Measurements from ENCODE around the gene ATP5F1B. TPM values are rescaled to one million over a fixed set of nuclear protein-coding genes. Genes with fewer than 3 reads are reported as not detected.

The ATP5F1B gene
- total and polyA plus RNA-seq, 9 of the 15 experiments (the other 6 are each of a cell fraction or from before 2014, with no cell fraction given): 908 to 3,125 (median 1,482) TPM

GRCh38 chr12:56688129-56688845 lies 42.5 kb upstream of the ATP5F1B start, which contains the start of gene PTGES3 (continued):
- TF ChIP-seq E2F3 (CRISPR knock-in tag; IDR thresholded peaks at IDR 0.05) (peak; percentile 56; the same call in 1 of the 2 replicates), SAP30 (IDR thresholded peaks at IDR 0.05; ENCODE audit: borderline replicate concordance, insufficient read depth, low read depth, low read length, poor library complexity, severe bottlenecking) (peak; percentile 71), GTF2F1 (IDR thresholded peaks at IDR 0.05; ENCODE audit: low read depth, low read length) (no peak), ZNF830 (CRISPR knock-in tag; IDR thresholded peaks at IDR 0.05) (no peak), NFE2L1 (tag; IDR thresholded peaks at IDR 0.05; ENCODE audit: borderline replicate concordance, low read depth) (no peak; the same call in 1 of the 2 replicates), CEBPB (tag; IDR thresholded peaks at IDR 0.05) (no peak), CREB3 (tag; conservative IDR thresholded peaks at IDR 0.05; ENCODE audit: low read depth) (0 out of 2 replicates have a peak, but pooled peaks have one; percentile 55)
